NCI-H1092 treated with DMSO at 0.1 percent for 48 hours (cell line): Measurements from ENCODE around the gene NIM1K.
A peak's percentile ranks its signal among the peaks of the same experiment; 100 is the strongest.
"Not testable (repeated sequence)": the region's sequence is repeated elsewhere in the genome, so short reads cannot be mapped to it uniquely, and the experiment has no call there.

ENCODE experiments used
- DNase-seq: peaks from one replicate; lab custom pipeline; 2025; lab: John Stamatoyannopoulos, UW

The NIM1K gene

GRCh38 chr5:43281840-43282658 is 90.0 kb downstream of the NIM1K start:
- DNase-seq: no peak

GRCh38 chr5:43286623-43287022 is 94.6 kb downstream of the NIM1K start:
- DNase-seq: no peak

- DNase-seq: no peak
These were observed 95.5 kb downstream of the NIM1K start for GRCh38 chr5:43287493-43287892.

- DNase-seq: no peak
These were observed 96.3 kb downstream of the NIM1K start for GRCh38 chr5:43288269-43288831.

- no peak for DNase-seq
These were observed 98.7 kb downstream of the NIM1K start for GRCh38 chr5:43290726-43291125.

GRCh38 chr5:43294226-43294625 is 102.2 kb downstream of the NIM1K start:
- DNase-seq: no peak

GRCh38 chr5:43295202-43295601 is 103.2 kb downstream of the NIM1K start:
- no peak for DNase-seq

GRCh38 chr5:43296835-43297234 is 104.8 kb downstream of the NIM1K start:
- DNase-seq: no peak

- DNase-seq: no peak
These were observed 106.4 kb downstream of the NIM1K start for GRCh38 chr5:43298443-43298842.

- no peak for DNase-seq
These were observed 108.1 kb downstream of the NIM1K start for GRCh38 chr5:43300112-43300511.

- DNase-seq: no peak
These were observed 109.6 kb downstream of the NIM1K start for GRCh38 chr5:43301653-43302091.

GRCh38 chr5:43302481-43302880 is 110.5 kb downstream of the NIM1K start:
- DNase-seq: no peak

- DNase-seq: no peak
These were observed 111.2 kb downstream of the NIM1K start for GRCh38 chr5:43303242-43303641.

GRCh38 chr5:43304525-43304924 is 112.5 kb downstream of the NIM1K start:
- no peak for DNase-seq

GRCh38 chr5:43305948-43306565 is 114.0 kb downstream of the NIM1K start:
- DNase-seq: peak; percentile 32

GRCh38 chr5:43306954-43307353 is 114.9 kb downstream of the NIM1K start:
- not testable (repeated sequence) for DNase-seq

- no peak for DNase-seq
These were observed 117.1 kb downstream of the NIM1K start for GRCh38 chr5:43309122-43309521.

- no peak for DNase-seq
These were observed 117.6 kb downstream of the NIM1K start for GRCh38 chr5:43309637-43310036.

GRCh38 chr5:43312076-43312661 is 120.1 kb downstream of the NIM1K start:
- no peak for DNase-seq

GRCh38 chr5:43312699-43313034 is 120.6 kb downstream of the NIM1K start:
- DNase-seq: no peak

GRCh38 chr5:43313035-43313853 is 121.2 kb downstream of the NIM1K start, which contains the start of gene HMGCS1:
TSS of gene HMGCS1 (minus strand) at chr5:43313412. CDS start at chr5:43298965, 14,447 bp downstream.
- DNase-seq: peak; percentile 99
